ENCODE data around the gene ST8SIA6. TPM values are rescaled to one million over a fixed set of nuclear protein-coding genes. Genes with fewer than 3 reads are reported as not detected.
A peak's percentile ranks its signal among the peaks of the same experiment; 100 is the strongest.

Gene ST8SIA6
- polyA plus RNA-seq, 1 experiment = not detected

DNA sequence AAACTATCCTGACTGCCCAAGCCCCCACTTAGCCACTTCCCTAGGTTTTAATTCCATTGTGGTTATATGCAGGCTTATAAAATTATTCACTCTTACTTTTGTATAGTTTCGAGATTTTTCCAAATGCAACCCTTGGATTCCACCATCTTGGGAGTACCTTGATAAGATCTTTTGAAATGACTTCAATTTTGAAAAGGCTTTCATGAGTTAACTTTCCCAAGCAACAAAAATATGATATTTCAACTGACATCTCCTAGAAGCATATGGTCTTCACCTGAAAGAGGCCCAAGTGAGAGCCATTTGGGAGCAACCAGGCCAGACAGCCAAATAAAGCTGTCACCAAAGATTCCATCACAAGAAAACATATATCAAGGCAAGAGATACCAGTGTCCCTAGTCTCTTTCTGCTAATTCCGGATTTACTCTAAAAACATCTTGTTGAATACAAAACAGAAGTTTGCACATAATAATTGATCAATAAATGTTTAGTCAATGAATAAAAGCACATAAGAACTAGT lies 1.7 kb upstream of the ST8SIA6 start:
- H3K27me3 ChIP-seq (ENCODE audit: control insufficient read depth, insufficient read depth, low read length) = peaks cover 2% of the 10 kb centered on the region; the same call in 1 of the 2 replicates
- no peak for DNase-seq (ENCODE audit: low read depth)
- H3K4me3 ChIP-seq (ENCODE audit: low read depth, low read length) = no peak overlapping the region
- H3K36me3 ChIP-seq (ENCODE audit: control insufficient read depth, insufficient read depth, low read length) = no peaks in the 10 kb centered on the region
- CTCF ChIA-PET = interaction anchor here (0.7 kb wide), 1 partner anchor 15 kb away, joined by 3 read pairs; no protein-coding TSS in a partner anchor
- TF ChIP-seq, protein P1, sequence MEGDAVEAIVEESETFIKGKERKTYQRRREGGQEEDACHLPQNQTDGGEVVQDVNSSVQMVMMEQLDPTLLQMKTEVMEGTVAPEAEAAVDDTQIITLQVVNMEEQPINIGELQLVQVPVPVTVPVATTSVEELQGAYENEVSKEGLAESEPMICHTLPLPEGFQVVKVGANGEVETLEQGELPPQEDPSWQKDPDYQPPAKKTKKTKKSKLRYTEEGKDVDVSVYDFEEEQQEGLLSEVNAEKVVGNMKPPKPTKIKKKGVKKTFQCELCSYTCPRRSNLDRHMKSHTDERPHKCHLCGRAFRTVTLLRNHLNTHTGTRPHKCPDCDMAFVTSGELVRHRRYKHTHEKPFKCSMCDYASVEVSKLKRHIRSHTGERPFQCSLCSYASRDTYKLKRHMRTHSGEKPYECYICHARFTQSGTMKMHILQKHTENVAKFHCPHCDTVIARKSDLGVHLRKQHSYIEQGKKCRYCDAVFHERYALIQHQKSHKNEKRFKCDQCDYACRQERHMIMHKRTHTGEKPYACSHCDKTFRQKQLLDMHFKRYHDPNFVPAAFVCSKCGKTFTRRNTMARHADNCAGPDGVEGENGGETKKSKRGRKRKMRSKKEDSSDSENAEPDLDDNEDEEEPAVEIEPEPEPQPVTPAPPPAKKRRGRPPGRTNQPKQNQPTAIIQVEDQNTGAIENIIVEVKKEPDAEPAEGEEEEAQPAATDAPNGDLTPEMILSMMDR (IDR thresholded peaks at IDR 0.05; ENCODE audit: insufficient read depth, low read depth, low read length) = no peak
- POLR2A ChIA-PET = no interaction called here

DNA sequence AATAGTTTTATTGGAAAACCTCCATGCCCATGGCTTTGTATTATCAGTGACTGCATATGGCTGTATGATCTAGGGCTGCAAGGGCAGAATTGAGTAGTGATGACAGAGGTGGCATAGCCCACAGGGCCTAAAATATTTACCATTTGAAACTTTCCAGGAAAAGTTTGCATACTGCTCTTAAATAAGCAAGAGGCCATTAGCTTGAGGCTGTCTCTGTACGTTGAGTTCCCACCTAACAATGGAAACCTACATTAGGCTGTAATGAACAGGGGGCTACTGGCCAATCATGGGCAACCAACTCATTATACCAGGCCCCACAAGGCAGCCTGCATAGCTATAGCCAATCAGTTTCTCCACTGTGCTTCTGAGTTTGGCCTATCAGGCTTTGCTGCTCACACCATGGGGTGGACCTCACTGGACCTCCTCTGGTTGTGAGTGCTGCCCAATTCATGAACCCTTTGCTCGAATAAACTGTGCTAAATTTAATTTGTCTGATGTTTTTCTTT lies 673 bp upstream of the ST8SIA6 start:
- H3K4me3 ChIP-seq (ENCODE audit: low read depth, low read length) = no peak overlapping the region
- no peaks in the 10 kb centered on the region for H3K36me3 ChIP-seq (ENCODE audit: control insufficient read depth, insufficient read depth, low read length)
- CTCF ChIA-PET = interaction anchor here (0.7 to 0.9 kb wide), 2 partner anchors 13 to 25 kb away, joined by 3 read pairs; no protein-coding TSS in a partner anchor
- TF ChIP-seq, protein P1 (IDR thresholded peaks at IDR 0.05; ENCODE audit: insufficient read depth, low read depth, low read length) = no peak
- POLR2A ChIA-PET = no interaction called here
- no peak for DNase-seq (ENCODE audit: low read depth)
- peaks cover 2% of the 10 kb centered on the region; the same call in 1 of the 2 replicates for H3K27me3 ChIP-seq (ENCODE audit: control insufficient read depth, insufficient read depth, low read length)

DNA sequence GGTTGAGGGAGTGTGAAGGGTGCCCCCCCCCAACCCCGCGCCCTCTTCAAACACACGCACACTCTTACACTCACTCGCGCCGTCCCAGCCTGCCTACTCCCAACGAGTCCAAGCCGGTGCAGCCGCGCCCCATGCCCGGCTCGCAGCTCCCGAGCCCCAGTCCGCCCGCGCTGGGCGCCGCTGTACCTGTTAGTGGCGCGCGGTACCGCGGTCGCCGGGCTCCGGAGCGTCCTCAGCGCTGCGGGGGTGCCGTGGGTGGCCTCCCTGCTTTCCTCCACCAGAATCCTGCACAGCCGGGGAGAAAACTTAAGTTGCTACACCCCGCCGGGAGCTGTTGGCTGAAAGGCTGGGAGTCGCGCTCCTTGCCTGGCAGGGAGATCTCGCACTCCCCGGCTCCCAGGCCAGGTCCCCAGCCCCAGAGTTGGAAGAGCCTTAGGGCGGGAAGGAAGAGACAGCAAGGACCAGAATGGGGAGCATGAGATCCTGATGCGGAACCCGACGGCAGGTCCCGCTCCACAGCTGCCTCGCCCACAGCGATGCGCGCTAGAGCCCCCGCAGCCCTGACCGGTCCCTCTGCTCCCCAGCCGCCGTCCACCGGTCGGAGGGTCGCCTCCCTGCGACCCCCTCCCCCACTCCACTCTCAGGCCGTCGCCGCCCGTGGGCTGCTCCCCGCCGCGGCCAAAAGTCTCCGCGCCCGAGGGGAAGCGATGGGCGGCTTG lies 863 bp downstream of the ST8SIA6 start:
- ChIA-PET CTCF (no interaction called here), POLR2A (interaction anchor here (0.5 to 0.6 kb wide), 2 partner anchors 601 to 988 kb away, joined by 3 to 4 read pairs; no protein-coding TSS in a partner anchor)
- DNase-seq (ENCODE audit: low read depth) = no peak
- Histone ChIP-seq H3K36me3 (ENCODE audit: control insufficient read depth, insufficient read depth, low read length) (no peaks in the 10 kb centered on the region), H3K4me3 (ENCODE audit: low read depth, low read length) (peak overlapping the region; percentile 37), H3K27me3 (ENCODE audit: control insufficient read depth, insufficient read depth, low read length) (peaks cover 2% of the 10 kb centered on the region; the same call in 1 of the 2 replicates)
- TF ChIP-seq, protein P1 (IDR thresholded peaks at IDR 0.05; ENCODE audit: insufficient read depth, low read depth, low read length) = no peak

DNA sequence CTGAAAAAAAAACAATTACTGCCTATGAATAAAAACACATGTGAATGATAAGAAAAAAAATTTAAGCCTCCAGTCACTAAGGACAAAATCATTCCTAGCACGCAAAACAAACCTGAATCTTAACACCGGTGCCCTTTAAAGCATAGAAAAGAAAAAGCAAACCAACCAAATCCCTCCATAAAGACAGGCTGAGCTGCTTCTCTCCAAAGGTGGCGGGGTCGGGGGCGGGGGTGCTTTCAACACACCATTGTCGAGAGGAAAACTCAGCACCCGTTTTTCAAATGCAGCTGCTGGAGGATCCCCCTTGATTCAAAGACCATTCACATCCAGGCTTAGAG lies 1.4 kb downstream of the ST8SIA6 start:
- Histone ChIP-seq H3K4me3 (ENCODE audit: low read depth, low read length) (no peak overlapping the region; the same call in 1 of the 2 replicates), H3K36me3 (ENCODE audit: control insufficient read depth, insufficient read depth, low read length) (no peaks in the 10 kb centered on the region), H3K27me3 (ENCODE audit: control insufficient read depth, insufficient read depth, low read length) (peaks cover 2% of the 10 kb centered on the region; the same call in 1 of the 2 replicates)
- TF ChIP-seq, protein P1 (IDR thresholded peaks at IDR 0.05; ENCODE audit: insufficient read depth, low read depth, low read length) = no peak
- POLR2A ChIA-PET = interaction anchor here (0.5 to 0.6 kb wide), 2 partner anchors 600 to 988 kb away, joined by 3 to 4 read pairs; no protein-coding TSS in a partner anchor
- DNase-seq (ENCODE audit: low read depth) = no peak
- CTCF ChIA-PET = no interaction called here

Data from BJ (cell line).